Nucleus accumbens (tissue), 56 donors: ENCODE results near the gene HOXA5.

Experiments used
- DNase-seq, 56 donors: peaks; one replicate each; lab custom pipeline; 2025; lab: John Stamatoyannopoulos, UW

The HOXA5 gene

GRCh38 chr7:27124096-27124901 is 19.2 kb downstream of the HOXA5 start:
- no peak for DNase-seq

GRCh38 chr7:27123477-27124053 is 19.9 kb downstream of the HOXA5 start:
- no peak for DNase-seq

GRCh38 chr7:27123007-27123476 is 20.4 kb downstream of the HOXA5 start:
- DNase-seq: no peak

GRCh38 chr7:27122077-27122910 is 21.2 kb downstream of the HOXA5 start:
- DNase-seq: no peak

GRCh38 chr7:27121684-27122076 is 21.8 kb downstream of the HOXA5 start:
- no peak for DNase-seq

GRCh38 chr7:27119412-27119911 is 24.0 kb downstream of the HOXA5 start:
- DNase-seq: no peak

GRCh38 chr7:27118580-27118979 is 24.9 kb downstream of the HOXA5 start:
- DNase-seq: no peak

- DNase-seq: no peak
Observed at GRCh38 chr7:27117887-27118491, 25.5 kb downstream of the HOXA5 start.

GRCh38 chr7:27116962-27117886 is 26.3 kb downstream of the HOXA5 start:
- DNase-seq: no peak

- no peak for DNase-seq
Observed at GRCh38 chr7:27116031-27116961, 27.2 kb downstream of the HOXA5 start.

- DNase-seq: no peak
Observed at GRCh38 chr7:27115221-27116026, 28.1 kb downstream of the HOXA5 start.

GRCh38 chr7:27114881-27115220 is 28.6 kb downstream of the HOXA5 start:
- no peak for DNase-seq

GRCh38 chr7:27113991-27114769 is 29.3 kb downstream of the HOXA5 start:
- DNase-seq: no peak

- DNase-seq: no peak
Observed at GRCh38 chr7:27112955-27113949, 30.2 kb downstream of the HOXA5 start.

- DNase-seq: no peak
Observed at GRCh38 chr7:27112361-27112760, 31.1 kb downstream of the HOXA5 start.
